Endothelial cell of umbilical vein (primary cell): ENCODE results near the gene ALDOA. TPM values are rescaled to one million over a fixed set of nuclear protein-coding genes. Genes with fewer than 3 reads are reported as not detected.

ENCODE experiments used
- BruUV-seq: library from RNA; stranded (reverse); fragments of 400-500 nt; replicated peaks from 2 replicates; lab custom pipeline; 2021; lab: Mats Ljungman, UMichigan
- CTCF ChIA-PET: fragments of 300-600, 350-600 bp; sonication (Branson Sonifier 250); formaldehyde crosslinking; loops from one replicate; lab custom pipeline; 2021; ENCODE audit warnings: antibody characterized with exemption, inconsistent platforms; lab: Charles Lee
- POLR2A ChIA-PET: fragments of 300-600, 350-600 bp; sonication (Branson Sonifier 250); formaldehyde crosslinking; loops from one replicate; lab custom pipeline; 2021; ENCODE audit warnings: antibody characterized with exemption, inconsistent platforms; lab: Charles Lee
- DNase-seq: peaks from one replicate; pipeline ENCODE4 v3.0.0-alpha.2; 2011; ENCODE audit warnings: low read depth, low spot score
- FAIRE-seq: peaks from 2 replicates; lab custom pipeline; 2011; peaks lifted over from hg19 to GRCh38; lab: Jason Lieb, UNC
- H2AFZ ChIP-seq: 2 replicates; pipeline ENCODE4 v1.6.0; 2012; ENCODE audit warnings: low read depth, low read length, control low read depth, inconsistent platforms
- H3K27ac ChIP-seq: 2 replicates; pipeline ENCODE4 v1.5.1; 2011; ENCODE audit warnings: low read depth, mild to moderate bottlenecking, control low read depth, low read length, moderate library complexity; ENCODE audit not compliant: insufficient read depth
- H3K27me3 ChIP-seq, 2 experiments: 2 replicates each; pipeline versions ENCODE4 v1.6.0 to v1.6.1; 2011; ENCODE audit warnings: low read length in 2 of 2, mixed read lengths in 1 of 2; ENCODE audit not compliant: control insufficient read depth in 2 of 2, insufficient read depth in 2 of 2
- H3K36me3 ChIP-seq, 2 experiments: 2 replicates in 1 of 2; 3 replicates in 1 of 2; pipeline ENCODE4 v1.5.1; 2011; ENCODE audit warnings: low read length in 2 of 2, mild to moderate bottlenecking in 1 of 2, moderate library complexity in 1 of 2; ENCODE audit not compliant: control insufficient read depth in 2 of 2, insufficient read depth in 2 of 2; ENCODE audit errors: extremely low read depth in 1 of 2
- H3K4me1 ChIP-seq: 3 replicates; pipeline ENCODE4 v1.5.1; 2011; ENCODE audit warnings: mild to moderate bottlenecking, low read length; ENCODE audit not compliant: control insufficient read depth, insufficient read depth; ENCODE audit errors: extremely low read depth
- H3K4me2 ChIP-seq: 2 replicates; pipeline ENCODE4 v1.6.1; 2011; ENCODE audit warnings: low read length, control low read depth, mixed read lengths; ENCODE audit not compliant: insufficient read depth
- H3K4me3 ChIP-seq, 3 experiments: fragments of 200-600 bp in 1 of 3; sonication (generic), shearing (Covaris generic) in 1 of 3; replicated peaks in 1 of 3; 2 replicates each; pipeline ENCODE4 v1.5.1; 2011 to 2016; ENCODE audit warnings: control low read depth in 3 of 3, low read length in 3 of 3, mild to moderate bottlenecking in 2 of 3, inconsistent platforms in 1 of 3, low read depth in 1 of 3, moderate library complexity in 1 of 3; ENCODE audit not compliant: insufficient read depth in 1 of 3
- H3K79me2 ChIP-seq: 2 replicates; pipeline ENCODE4 v1.6.0; 2012; ENCODE audit warnings: low read length, inconsistent platforms; ENCODE audit not compliant: control insufficient read depth, insufficient read depth
- H3K9ac ChIP-seq: replicated peaks from 2 replicates; pipeline ENCODE3; 2011; ENCODE audit warnings: low read length, control low read depth; ENCODE audit not compliant: insufficient read depth; ENCODE audit errors: extremely low read depth
- H3K9me1 ChIP-seq: replicated peaks from 3 replicates; pipeline ENCODE4 v1.6.0; 2011; ENCODE audit warnings: mild to moderate bottlenecking, low read length; ENCODE audit not compliant: control insufficient read depth, insufficient read depth; ENCODE audit errors: extremely low read depth
- H3K9me3 ChIP-seq: replicated peaks from 2 replicates; pipeline ENCODE4 v1.5.1; 2012; ENCODE audit warnings: low read length, inconsistent platforms; ENCODE audit not compliant: control insufficient read depth, insufficient read depth
- H4K20me1 ChIP-seq: replicated peaks from 2 replicates; pipeline ENCODE3; 2011; ENCODE audit warnings: mild to moderate bottlenecking, low read length; ENCODE audit not compliant: control insufficient read depth, insufficient read depth; ENCODE audit errors: extremely low read depth
- CTCF ChIP-seq, 2 donors: IDR thresholded peaks; 1 replicate in 1 of 2; 2 replicates in 1 of 2; pipeline ENCODE4 v1.5.1; 2011; ENCODE audit warnings: low read length in 2 of 2, mild to moderate bottlenecking in 2 of 2, moderate library complexity in 2 of 2, control low read depth in 1 of 2, inconsistent platforms in 1 of 2, low read depth in 1 of 2; ENCODE audit not compliant: insufficient read depth in 1 of 2; ENCODE audit errors: extremely low read depth in 1 of 2
- EZH2 ChIP-seq: IDR thresholded peaks from 2 replicates; pipeline ENCODE4 v1.6.1; 2012; ENCODE audit warnings: borderline replicate concordance, low read depth, mild to moderate bottlenecking, moderate library complexity, low read length, inconsistent platforms; ENCODE audit not compliant: severe bottlenecking
- FOS ChIP-seq: IDR thresholded peaks from 2 replicates; pipeline ENCODE4 v1.6.1; 2011; ENCODE audit warnings: mild to moderate bottlenecking, low read length, moderate library complexity, borderline replicate concordance; ENCODE audit not compliant: insufficient read depth
- GATA2 ChIP-seq: IDR thresholded peaks from 2 replicates; pipeline ENCODE4 v1.7.0; 2011; ENCODE audit warnings: low read depth, mild to moderate bottlenecking, moderate library complexity, mixed read lengths, low read length; ENCODE audit not compliant: insufficient read length, insufficient read depth
- JUN ChIP-seq: IDR thresholded peaks from 2 replicates; pipeline ENCODE4 v1.6.1; 2011; ENCODE audit warnings: borderline replicate concordance, low read depth; ENCODE audit not compliant: insufficient read length, insufficient read depth
- MAX ChIP-seq: IDR thresholded peaks from 2 replicates; pipeline ENCODE4 v1.6.1; 2011; ENCODE audit not compliant: insufficient read depth, insufficient read length
- MYC ChIP-seq: IDR thresholded peaks from one replicate; pipeline ENCODE4 v1.6.1; 2011; ENCODE audit warnings: mild to moderate bottlenecking, low read depth, low read length
- POLR2A ChIP-seq: IDR thresholded peaks from 2 replicates; pipeline ENCODE4 v1.6.1; 2012; ENCODE audit warnings: low read depth, mild to moderate bottlenecking, control low read depth, low read length
- POLR2AphosphoS5 ChIP-seq: IDR thresholded peaks from 2 replicates; pipeline ENCODE4 v1.6.1; 2012; ENCODE audit warnings: low read depth, mild to moderate bottlenecking, control low read depth, low read length, moderate library complexity; ENCODE audit not compliant: insufficient read depth
- dilution Hi-C: fragments of 300-500 bp; cut with MboI; formaldehyde crosslinking; loops from one replicate; pipeline ENCODE4 v1.15.0; 2019; ENCODE audit warnings: low sequenced_read_pairs; ENCODE audit not compliant: extremely low pct_ligation_motif_present
- intact Hi-C: fragments of 100-400 bp; cut with micrococcal nuclease; formaldehyde crosslinking; loops from one replicate; pipeline ENCODE4 v1.10.0; 2022
- polyA plus RNA-seq, 4 experiments: library from polyadenylated mRNA; depleted of rRNA in 3 of 4; stranded (reverse) in 3 of 4; unstranded in 1 of 4; fragments of >200 nt; gene quantifications; 2 replicates each; pipeline versions ENCODE4 v1.2.1 to v1.2.3, GENCODE V29; 2011 to 2012; ENCODE audit warnings: missing spikeins in 1 of 4
- total RNA-seq: library from RNA; stranded (reverse); gene quantifications from 2 replicates; pipeline ENCODE4 v1.2.3, GENCODE V29; 2021

Gene ALDOA
- total and polyA plus RNA-seq, 2 donors (not counting 3 experiments of a cell fraction or from before 2014, with no cell fraction given): 871 to 1,114 TPM

GRCh38 chr16:30075503-30076275 is 10.1 kb downstream of the ALDOA start, which contains the start of gene PPP4C:
PPP4C (plus strand) TSS chr16:30075994; CDS start chr16:30076378, 384 bp downstream.
- no peaks in the 10 kb centered on the region for H3K9me1 ChIP-seq
- H3K4me2 ChIP-seq: peak within 1 kb of the TSS; percentile 90
- H4K20me1 ChIP-seq: no peaks in the 10 kb centered on the region
- peak; percentile 84 for FAIRE-seq
- peak within 1 kb of the TSS; percentile 81 for H3K27ac ChIP-seq
- CTCF ChIA-PET: interaction anchor here (0.6 to 3.2 kb wide), 7 partner anchors 10 to 433 kb away, joined by 3 to 33 read pairs (median 4); partner anchors contain the start of genes ALDOA and TBX6
- H3K9me3 ChIP-seq: no peaks in the 10 kb centered on the region
- POLR2A ChIA-PET: interaction anchor here (1.9 to 2.9 kb wide), 2 partner anchors 10 to 17 kb away, joined by 4 to 14 read pairs; partner anchors contain the start of gene ALDOA
- no peak for TF ChIP-seq FOS
- no peak for TF ChIP-seq MYC
- peak; percentile 73 for TF ChIP-seq POLR2AphosphoS5
- TF ChIP-seq JUN: no peak
- no peak for TF ChIP-seq EZH2
- TF ChIP-seq GATA2: no peak
- no peak for TF ChIP-seq MAX
- no peak for TF ChIP-seq CTCF (IDR thresholded peaks at IDR 0.05; ENCODE audit: extremely low read depth in 1 of 2, insufficient read depth in 1 of 2, low read depth in 1 of 2, low read length in 2 of 2)
- peak; percentile 97 for TF ChIP-seq POLR2A
- dilution Hi-C loops: no loop called here
- peaks cover 13 to 29% of the 10 kb centered on the region in 2 experiments for H3K36me3 ChIP-seq
- peak within 1 kb of the TSS; percentile 43 for H2AFZ ChIP-seq
- H3K79me2 ChIP-seq: peaks cover 43% of the 10 kb centered on the region
- peak; percentile 85 for DNase-seq
- peak within 1 kb of the TSS; percentile 88 for H3K9ac ChIP-seq
- TSS peak; percentile 94 for BruUV-seq
- H3K4me1 ChIP-seq: peaks cover 24% of the 10 kb centered on the region
- no peaks in the 10 kb centered on the region for H3K27me3 ChIP-seq
- intact Hi-C loops: loop anchor here (1.0 to 2.0 kb wide), 2 partner anchors 10 to 15 kb away; partner anchors contain the start of genes ALDOA and TBX6
- peak within 1 kb of the TSS; percentile 58 to 78 (median 76) for H3K4me3 ChIP-seq
